T-helper 1 cell (primary cell): Measurements from ENCODE around the gene KCNC1.

Experiments
- DNase-seq, 5 donors: peaks; one replicate each; pipeline ENCODE4 v3.0.0-alpha.2; 2012 to 2020

The KCNC1 gene

DNA sequence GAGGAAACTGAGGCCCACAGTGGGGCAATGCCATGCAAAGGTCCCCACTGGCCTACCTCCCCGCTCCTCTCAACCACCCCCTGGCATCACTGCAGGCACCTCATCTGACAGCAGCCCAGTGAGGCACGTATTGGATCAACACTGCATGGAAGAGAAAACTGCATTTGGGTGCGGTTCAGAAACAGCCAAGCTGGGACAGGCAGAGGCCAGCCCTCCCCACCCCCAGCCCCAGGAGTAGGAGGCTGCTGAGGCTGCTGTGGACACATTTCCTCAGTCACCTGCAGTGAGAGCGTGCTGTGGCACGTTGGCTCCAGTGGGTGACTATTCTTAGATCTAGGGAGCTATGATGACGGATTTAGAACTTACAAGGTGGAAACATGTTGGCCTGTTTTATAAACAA lies 63.7 kb downstream of the KCNC1 start:
- DNase-seq: no peak

DNA sequence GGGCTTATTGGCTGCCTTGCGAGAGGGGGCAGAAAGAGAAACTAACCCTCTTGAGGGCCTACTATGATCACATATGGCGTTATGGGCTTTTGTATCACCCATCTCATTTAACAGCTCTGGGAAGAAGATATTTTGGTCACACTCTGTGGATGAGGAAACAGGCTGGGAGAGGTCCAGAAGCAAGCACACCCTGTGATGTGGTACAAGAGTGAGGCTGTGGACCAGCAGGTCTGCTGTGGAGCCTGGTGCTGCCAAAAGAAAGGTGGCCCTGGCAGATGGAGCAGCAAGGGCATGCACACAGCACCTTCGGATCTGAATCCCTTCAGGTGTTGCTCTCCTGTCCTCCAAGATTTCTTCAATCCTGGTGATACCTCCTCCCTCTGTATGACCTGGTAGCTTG lies 64.1 kb downstream of the KCNC1 start:
- DNase-seq: no peak

DNA sequence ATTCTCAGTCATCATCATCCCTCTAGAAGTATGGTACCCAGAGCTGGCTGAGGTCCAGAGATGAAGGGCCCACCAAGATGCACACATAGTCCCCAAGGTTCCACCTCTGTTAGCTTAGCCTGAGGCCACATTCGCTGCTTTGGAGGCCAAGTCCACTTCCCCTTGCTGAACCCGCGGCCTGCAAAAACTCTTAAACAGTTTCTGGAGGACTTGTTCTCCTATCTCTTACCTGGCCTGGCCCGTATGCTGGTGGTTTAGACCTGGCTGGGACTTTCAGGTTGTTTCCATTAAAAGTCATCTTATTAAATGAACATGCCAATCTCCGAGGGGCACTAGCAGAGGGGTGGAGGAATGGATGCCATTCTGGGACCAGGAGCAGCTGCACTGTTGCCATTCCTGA lies 64.6 kb downstream of the KCNC1 start:
- no peak for DNase-seq

DNA sequence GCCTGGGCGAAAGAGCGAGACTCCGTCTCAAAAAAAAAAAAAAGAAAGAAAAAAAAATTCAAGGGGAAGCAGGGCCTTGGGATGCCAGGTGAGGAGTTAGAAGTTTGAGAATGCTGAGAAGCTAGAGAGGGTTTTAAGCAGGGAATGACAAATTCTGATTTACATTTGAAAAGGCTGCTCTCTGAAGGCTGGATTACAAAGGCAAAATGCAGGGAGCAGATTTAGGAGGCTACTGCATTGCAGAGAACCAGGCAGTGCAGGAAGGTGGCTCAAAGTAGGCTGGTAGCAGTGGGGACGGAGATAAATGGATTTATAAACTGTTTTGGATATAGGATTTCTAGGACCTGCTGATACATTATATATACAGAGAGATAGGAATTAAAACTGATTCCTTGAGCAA lies 66.6 kb downstream of the KCNC1 start:
- DNase-seq: no peak

DNA sequence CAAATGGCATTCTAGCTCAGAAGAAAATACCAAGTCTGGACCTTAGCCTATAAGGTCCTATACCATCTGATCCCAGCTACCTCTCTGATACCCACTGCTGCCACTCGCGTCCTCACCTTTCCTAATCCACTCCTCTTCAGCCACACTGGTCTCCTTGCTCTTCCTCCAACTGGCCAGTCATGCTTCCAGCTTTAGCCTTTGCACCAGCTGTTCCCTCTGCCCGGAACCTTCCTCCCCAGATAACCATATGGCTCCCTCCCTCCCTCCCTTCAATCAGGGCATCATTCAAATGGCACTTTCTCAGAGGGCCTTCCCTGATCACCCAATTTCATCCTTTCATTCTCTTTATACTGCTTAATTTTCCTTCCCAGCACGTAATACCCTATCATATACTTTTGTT lies 67.9 kb downstream of the KCNC1 start:
- DNase-seq: no peak

DNA sequence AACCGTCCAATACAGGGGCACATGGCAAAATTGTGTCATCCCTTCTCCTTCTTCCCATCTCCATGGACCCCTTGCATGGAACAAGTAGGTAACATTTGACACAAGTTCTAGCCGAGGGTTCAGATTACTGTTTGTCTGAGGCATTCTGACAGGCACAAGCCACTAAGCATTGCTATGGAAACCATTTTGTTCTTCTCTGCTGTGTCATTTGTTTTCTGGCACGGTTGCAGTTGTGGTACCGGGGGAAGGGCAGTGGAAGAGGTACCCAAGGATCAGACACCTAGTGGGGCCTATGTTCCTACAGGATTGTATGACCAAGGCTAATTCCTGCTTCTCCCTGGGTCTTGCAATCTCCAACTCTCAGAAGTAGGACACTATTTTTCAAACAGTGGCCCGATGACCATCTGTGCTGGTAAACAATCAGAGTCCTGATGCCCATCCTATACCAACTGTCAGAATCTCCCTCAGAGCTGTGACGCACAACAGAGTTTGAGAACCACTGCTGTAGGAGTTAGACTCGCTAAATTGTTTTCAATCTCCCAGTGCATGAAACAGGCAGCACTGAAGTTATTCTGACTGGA lies 69.3 kb downstream of the KCNC1 start:
- no peak for DNase-seq

GRCh38 chr11:17805043-17805442 lies 70.5 kb downstream of the KCNC1 start:
- DNase-seq: no peak

GRCh38 chr11:17805873-17806272 lies 71.3 kb downstream of the KCNC1 start:
- no peak for DNase-seq

GRCh38 chr11:17807034-17807433 lies 72.5 kb downstream of the KCNC1 start:
- DNase-seq: no peak

- DNase-seq: no peak
Observed at GRCh38 chr11:17810041-17810440, 75.5 kb downstream of the KCNC1 start.

DNA sequence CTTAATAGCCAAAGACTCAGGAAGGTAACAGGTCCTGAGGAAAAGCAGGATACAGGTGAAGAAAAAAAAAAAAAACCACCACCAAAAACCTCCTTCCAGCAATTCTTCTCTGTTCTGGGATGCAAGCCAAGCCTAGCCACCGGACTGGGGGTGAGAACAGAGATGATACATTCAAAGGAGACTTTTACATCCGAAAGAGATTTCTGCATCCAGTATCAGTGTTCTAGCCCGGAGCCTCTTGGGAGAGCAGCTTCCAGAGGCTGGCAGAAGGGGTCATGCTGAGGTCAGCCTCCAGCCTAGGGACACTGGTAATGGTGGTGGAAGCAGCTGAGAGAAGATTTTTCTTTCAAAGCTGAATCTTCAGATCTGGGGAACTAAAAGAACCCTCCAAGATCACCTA lies 76.2 kb downstream of the KCNC1 start:
- no peak for DNase-seq

DNA sequence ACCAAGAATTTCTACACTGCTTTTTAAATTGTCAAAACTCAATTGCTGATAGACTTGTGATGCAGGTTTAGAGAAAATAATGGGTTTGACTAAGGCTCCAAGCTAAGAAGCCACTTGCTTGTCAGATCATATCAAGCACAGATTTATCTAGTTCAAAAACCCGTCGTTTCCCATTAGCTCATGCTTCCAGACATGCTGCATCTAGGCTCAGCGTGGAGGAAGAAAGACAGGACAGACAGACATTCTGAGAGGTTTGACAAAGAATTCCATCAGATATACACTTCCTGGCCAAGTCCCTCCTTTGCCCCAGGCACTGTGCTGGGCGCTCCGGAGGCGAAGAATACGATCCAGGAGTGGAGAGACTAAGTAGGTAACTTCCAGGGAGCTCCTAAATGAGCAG lies 76.8 kb downstream of the KCNC1 start:
- no peak for DNase-seq

GRCh38 chr11:17812091-17812864 lies 77.7 kb downstream of the KCNC1 start:
- DNase-seq: no peak

GRCh38 chr11:17812865-17813187 lies 78.2 kb downstream of the KCNC1 start:
- no peak for DNase-seq

DNA sequence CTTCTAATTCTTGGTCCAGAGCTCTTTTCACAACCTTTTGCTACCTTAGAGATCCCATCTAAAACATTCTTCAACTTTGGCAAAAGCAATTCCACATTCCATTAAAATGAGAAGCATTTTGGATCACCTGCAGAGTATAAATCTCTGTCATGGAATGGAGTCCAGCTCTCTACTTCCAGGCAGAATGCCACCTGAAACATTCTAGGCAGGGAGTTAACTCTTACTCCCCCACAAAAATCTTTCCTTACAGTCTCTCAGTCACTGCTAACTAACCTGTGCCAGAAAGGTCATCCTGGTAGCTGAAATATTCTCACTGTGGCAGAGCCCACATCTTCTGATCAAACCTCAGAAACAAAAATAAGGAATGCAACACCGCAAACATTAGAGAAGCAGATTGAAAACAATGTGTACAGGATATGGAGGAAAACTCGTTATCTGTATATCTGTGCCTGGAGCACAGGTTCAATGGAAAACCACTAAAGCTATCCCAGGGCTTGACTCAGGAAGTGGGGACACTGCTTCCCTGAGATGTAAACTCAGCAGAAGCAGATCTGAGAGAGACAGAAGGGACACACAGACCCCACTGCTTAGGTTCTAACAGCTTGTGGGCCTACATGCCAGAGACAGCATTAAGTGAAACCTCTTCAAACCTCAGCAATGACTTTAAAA lies 78.9 kb downstream of the KCNC1 start:
- DNase-seq: no peak

GRCh38 chr11:17814546-17814945 lies 80.0 kb downstream of the KCNC1 start:
- DNase-seq: no peak

DNA sequence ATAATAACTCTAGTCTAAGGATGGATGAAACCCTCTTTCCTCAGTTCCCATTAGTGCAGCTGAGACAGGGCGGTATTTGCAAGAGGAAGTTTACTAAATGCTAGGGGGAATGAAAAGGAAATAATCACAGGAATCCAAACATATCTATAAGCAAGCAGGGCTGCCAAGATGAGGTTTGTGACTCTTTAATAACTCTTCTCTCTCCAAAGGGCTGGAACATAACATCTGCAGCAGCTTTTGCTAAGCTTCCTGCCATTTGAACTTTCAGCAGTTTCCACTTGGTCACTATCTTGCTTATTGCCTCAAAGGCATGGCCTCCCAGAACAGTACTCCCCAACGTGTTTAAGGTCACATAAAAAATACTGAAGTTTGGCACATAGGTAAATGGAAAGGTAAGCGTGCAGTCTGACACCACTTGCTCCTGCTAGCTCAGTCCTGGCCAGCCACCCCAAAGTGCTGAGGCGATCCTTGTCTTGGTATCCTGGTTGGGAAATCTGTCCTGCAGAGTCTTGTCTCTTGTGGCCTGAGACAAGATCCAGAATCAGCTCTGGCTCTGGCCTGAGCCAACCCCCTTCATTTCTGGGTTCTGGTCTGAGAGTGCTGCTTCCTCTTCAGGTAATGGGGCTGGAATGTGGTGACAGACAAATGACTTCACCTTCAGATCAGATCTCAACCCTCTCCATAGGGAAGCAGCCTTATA lies 81.8 kb downstream of the KCNC1 start:
- DNase-seq: no peak

GRCh38 chr11:17821648-17822400 lies 87.2 kb downstream of the KCNC1 start:
- no peak for DNase-seq

- DNase-seq: no peak
Observed at GRCh38 chr11:17822401-17822781, 87.8 kb downstream of the KCNC1 start.

DNA sequence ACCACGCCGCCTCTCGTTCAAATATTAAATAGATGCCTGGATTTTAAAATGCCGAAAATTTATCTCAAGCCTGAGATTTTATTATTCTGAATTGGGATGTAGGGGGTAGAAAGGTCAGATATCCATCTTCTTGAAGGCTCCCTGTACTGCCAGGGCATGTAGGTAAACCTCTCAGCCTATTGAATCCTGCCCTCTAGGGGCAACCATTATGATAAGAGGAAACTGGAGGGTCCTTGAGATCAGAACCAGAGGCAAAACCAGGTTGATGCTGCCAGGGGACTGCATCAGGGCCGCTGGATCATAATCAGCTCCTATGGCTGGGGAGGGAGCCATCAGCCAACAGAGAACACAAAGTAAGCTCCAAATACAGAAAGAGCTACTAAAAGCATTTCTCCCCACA lies 92.4 kb downstream of the KCNC1 start:
- DNase-seq: no peak

DNA sequence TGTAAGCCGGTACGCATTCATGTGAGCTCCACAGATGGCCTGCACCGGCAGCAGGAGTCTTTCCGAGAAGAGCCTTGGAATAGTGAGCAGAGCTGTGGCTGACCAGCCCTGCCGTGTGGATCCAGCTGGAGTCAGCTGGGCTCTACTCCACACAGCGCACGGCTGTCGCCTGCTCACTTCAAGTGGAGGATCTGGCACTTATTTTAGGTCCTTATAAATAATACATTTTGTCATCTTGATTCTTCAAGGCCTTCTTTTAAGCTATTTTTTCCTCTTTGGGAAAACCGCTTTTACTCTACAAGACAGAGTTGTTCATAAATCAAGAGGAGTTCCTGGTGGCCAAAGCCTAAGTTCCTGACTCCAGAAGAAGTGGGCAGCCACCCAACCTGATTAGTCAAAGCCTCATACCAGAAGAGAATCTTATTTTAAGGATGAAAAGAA lies 93.8 kb downstream of the KCNC1 start:
- no peak for DNase-seq

- no peak for DNase-seq
Observed at GRCh38 chr11:17831228-17831627, 96.6 kb downstream of the KCNC1 start.

DNA sequence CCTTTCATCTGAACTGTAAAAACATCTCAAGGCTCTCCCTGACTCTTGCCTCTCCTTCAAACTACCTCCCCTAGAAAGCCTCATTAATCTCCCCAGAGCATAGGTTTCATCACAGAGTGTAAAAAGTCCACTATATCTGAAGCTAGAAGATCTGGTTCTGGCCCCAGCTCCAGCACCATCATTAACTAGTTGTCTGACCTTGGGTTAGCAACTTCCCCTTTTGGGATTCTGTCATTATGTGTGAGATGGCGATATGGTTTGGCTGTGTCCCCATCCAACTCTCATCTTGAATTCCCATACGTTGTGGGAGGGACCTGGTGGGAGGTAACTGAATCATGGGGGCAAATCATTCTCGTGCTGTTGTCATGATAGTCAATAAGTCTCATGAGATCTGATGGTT lies 97.3 kb downstream of the KCNC1 start:
- no peak for DNase-seq
